SK-N-SH (cell line): ENCODE results near the gene PARP16. TPM values are rescaled to one million over a fixed set of nuclear protein-coding genes. Genes with fewer than 3 reads are reported as not detected.

ENCODE experiments used
- CTCF ChIA-PET: fragments of 300-600, 350-600 bp; formaldehyde crosslinking; extraction: SDS; loops from one replicate; lab custom pipeline; 2021; lab: Yijun Ruan, JAX
- POLR2A ChIA-PET: fragments of 350-600 bp; sonication (Branson Sonifier 250); formaldehyde crosslinking; extraction: SDS; loops from one replicate; lab custom pipeline; 2020; ENCODE audit warnings: antibody characterized with exemption, inconsistent platforms; lab: Yijun Ruan, JAX
- DNase-seq: peaks from one replicate; pipeline ENCODE4 v3.0.0; 2012
- H2AFZ ChIP-seq: fragments of 200-600 bp; sonication (generic); 2 replicates; pipeline ENCODE4 v1.8.1; 2016; ENCODE audit warnings: antibody characterized with exemption, mild to moderate bottlenecking, low read depth
- H3F3A ChIP-seq: fragments of 200-600 bp; sonication (generic); replicated peaks from 2 replicates; pipeline ENCODE3; 2016; ENCODE audit warnings: antibody characterized with exemption, mild to moderate bottlenecking; ENCODE audit not compliant: insufficient read depth
- H3K27ac ChIP-seq, 2 experiments: fragments of 200-500 bp in 1 of 2; fragments of 200-600 bp in 1 of 2; sonication (Bioruptor generic) in 1 of 2; sonication (generic), shearing (Covaris generic) in 1 of 2; 2 replicates each; pipeline versions ENCODE4 v1.5.1 to v1.6.1; 2014 to 2016; ENCODE audit warnings: low read depth in 2 of 2, inconsistent platforms in 1 of 2, low read length in 1 of 2, mild to moderate bottlenecking in 1 of 2, mixed read lengths in 1 of 2
- H3K27me3 ChIP-seq: fragments of 200-600 bp; sonication (generic), shearing (Covaris generic); 2 replicates; pipeline ENCODE4 v1.6.1; 2016; ENCODE audit warnings: mixed run types; ENCODE audit not compliant: insufficient read depth
- H3K36me3 ChIP-seq, 2 experiments: fragments of 200-500 bp in 1 of 2; fragments of 200-600 bp in 1 of 2; sonication (Bioruptor generic) in 1 of 2; sonication (generic) in 1 of 2; replicated peaks in 1 of 2; 2 replicates each; pipeline versions ENCODE3 to v1.5.1; 2014 to 2016; ENCODE audit warnings: low read length in 1 of 2, mild to moderate bottlenecking in 1 of 2; ENCODE audit not compliant: insufficient read depth in 2 of 2, control insufficient read depth in 1 of 2
- H3K4me1 ChIP-seq, 2 experiments: fragments of 200-500 bp in 1 of 2; fragments of 200-600 bp in 1 of 2; sonication (Bioruptor generic) in 1 of 2; sonication (generic), shearing (Covaris generic) in 1 of 2; 2 replicates each; pipeline versions ENCODE4 v1.5.1 to v1.6.1; 2014 to 2016; ENCODE audit warnings: low read depth in 1 of 2, low read length in 1 of 2, mixed run types in 1 of 2; ENCODE audit not compliant: insufficient read depth in 2 of 2, control insufficient read depth in 1 of 2
- H3K4me2 ChIP-seq: fragments of 200-600 bp; sonication (generic), shearing (Covaris generic); 2 replicates; pipeline ENCODE4 v1.6.1; 2017; ENCODE audit warnings: mixed run types
- H3K4me3 ChIP-seq, 2 experiments: fragments of 200-500 bp in 1 of 2; fragments of 200-600 bp in 1 of 2; sonication (Bioruptor generic) in 1 of 2; sonication (generic), shearing (Covaris generic) in 1 of 2; 2 replicates each; pipeline versions ENCODE4 v1.5.1 to v1.8.1; 2014 to 2016; ENCODE audit warnings: low read depth in 2 of 2, inconsistent platforms in 1 of 2, low read length in 1 of 2, mild to moderate bottlenecking in 1 of 2, mixed read lengths in 1 of 2, moderate library complexity in 1 of 2
- H3K79me2 ChIP-seq: fragments of 200-600 bp; sonication (generic); 2 replicates; pipeline ENCODE4 v1.8.1; 2017; ENCODE audit warnings: mild to moderate bottlenecking; ENCODE audit not compliant: insufficient read depth
- H3K9ac ChIP-seq: fragments of 200-600 bp; sonication (generic); 2 replicates; pipeline ENCODE4 v1.6.1; 2017; ENCODE audit warnings: mixed run types
- H3K9me2 ChIP-seq: fragments of 200-600 bp; sonication (generic); 2 replicates; pipeline ENCODE4 v1.6.1; 2017; ENCODE audit warnings: mixed run types
- H3K9me3 ChIP-seq: fragments of 200-600 bp; sonication (generic); 2 replicates; pipeline ENCODE4 v1.6.1; 2017; ENCODE audit warnings: mixed run types, mild to moderate bottlenecking, moderate library complexity
- H4K20me1 ChIP-seq: fragments of 200-600 bp; sonication (generic); 2 replicates; pipeline ENCODE4 v1.6.1; 2017; ENCODE audit warnings: mild to moderate bottlenecking, mixed run types; ENCODE audit not compliant: insufficient read depth
- ELF1 ChIP-seq: IDR thresholded peaks from 2 replicates; pipeline ENCODE4 v1.4.0; 2012
- FOSL2 ChIP-seq: IDR thresholded peaks from 2 replicates; pipeline ENCODE4 v1.4.0; 2012; ENCODE audit warnings: low read depth, mild to moderate bottlenecking, moderate library complexity, borderline replicate concordance
- FOXJ3 ChIP-seq: sonication (generic); formaldehyde crosslinking; IDR thresholded peaks from 2 replicates; pipeline ENCODE4 v1.5.1; 2020; ENCODE audit warnings: mild to moderate bottlenecking, missing genetic modification reagents
- FOXM1 ChIP-seq: IDR thresholded peaks from 2 replicates; pipeline ENCODE4 v1.4.0; 2012; ENCODE audit warnings: low read depth, mild to moderate bottlenecking
- GABPA ChIP-seq: IDR thresholded peaks from 2 replicates; pipeline ENCODE4 v1.4.0; 2012; ENCODE audit warnings: low read depth, mild to moderate bottlenecking
- GATA2 ChIP-seq: sonication (generic); formaldehyde crosslinking; IDR thresholded peaks from 2 replicates; pipeline ENCODE4 v1.5.0; 2020; ENCODE audit warnings: mild to moderate bottlenecking, missing genetic modification reagents
- JUND ChIP-seq: IDR thresholded peaks from 2 replicates; pipeline ENCODE4 v1.4.0; 2012
- MXI1 ChIP-seq: IDR thresholded peaks from 2 replicates; pipeline ENCODE4 v1.6.1; 2012; ENCODE audit warnings: mild to moderate bottlenecking, low read depth, low read length, improper control_type of control experiment
- NFIC ChIP-seq: IDR thresholded peaks from 2 replicates; pipeline ENCODE4 v1.4.0; 2012; ENCODE audit warnings: borderline replicate concordance
- NRF1 ChIP-seq: IDR thresholded peaks from 2 replicates; pipeline ENCODE4 v1.6.1; 2012; ENCODE audit warnings: low read depth, mild to moderate bottlenecking, low read length
- RCOR1 ChIP-seq: fragments of 150-350 bp; IDR thresholded peaks from 2 replicates; pipeline ENCODE4 v1.6.1; 2017; ENCODE audit warnings: antibody characterized with exemption, low read length
- RFX5 ChIP-seq: IDR thresholded peaks from 2 replicates; pipeline ENCODE4 v1.6.1; 2012; ENCODE audit warnings: mild to moderate bottlenecking, improper control_type of control experiment, low read length
- SIN3A ChIP-seq: IDR thresholded peaks from 2 replicates; pipeline ENCODE4 v1.6.1; 2012; ENCODE audit warnings: low read depth, mild to moderate bottlenecking, low read length, moderate library complexity, borderline replicate concordance
- TEAD4 ChIP-seq: IDR thresholded peaks from 2 replicates; pipeline ENCODE4 v1.4.0; 2012; ENCODE audit warnings: mild to moderate bottlenecking, borderline replicate concordance; ENCODE audit not compliant: insufficient read depth
- USF1 ChIP-seq: IDR thresholded peaks from 2 replicates; pipeline ENCODE4 v1.4.0; 2012; ENCODE audit warnings: low read depth, borderline replicate concordance
- WGBS: methylation state at CpG from one replicate; pipeline ENCODE4 v1.1.6; 2017; ENCODE audit warnings: low lambda C conversion rate; 5-methylcytosine and 5-hydroxymethylcytosine counted together
- polyA plus RNA-seq, 3 experiments: library from polyadenylated mRNA; depleted of rRNA; stranded (reverse); fragments of >200 nt; gene quantifications; 2 replicates each; pipeline ENCODE4 v1.2.3, GENCODE V29; 2012
- TF ChIP-seq, protein P1 (sequence below): IDR thresholded peaks from 2 replicates; pipeline ENCODE4 v1.6.1; 2012; ENCODE audit warnings: mild to moderate bottlenecking, low read depth, low read length, moderate library complexity

PARP16 gene
- polyA plus RNA-seq, 1 of the 3 experiments (the other 2 are of a cell fraction), result 6.3 TPM

DNA sequence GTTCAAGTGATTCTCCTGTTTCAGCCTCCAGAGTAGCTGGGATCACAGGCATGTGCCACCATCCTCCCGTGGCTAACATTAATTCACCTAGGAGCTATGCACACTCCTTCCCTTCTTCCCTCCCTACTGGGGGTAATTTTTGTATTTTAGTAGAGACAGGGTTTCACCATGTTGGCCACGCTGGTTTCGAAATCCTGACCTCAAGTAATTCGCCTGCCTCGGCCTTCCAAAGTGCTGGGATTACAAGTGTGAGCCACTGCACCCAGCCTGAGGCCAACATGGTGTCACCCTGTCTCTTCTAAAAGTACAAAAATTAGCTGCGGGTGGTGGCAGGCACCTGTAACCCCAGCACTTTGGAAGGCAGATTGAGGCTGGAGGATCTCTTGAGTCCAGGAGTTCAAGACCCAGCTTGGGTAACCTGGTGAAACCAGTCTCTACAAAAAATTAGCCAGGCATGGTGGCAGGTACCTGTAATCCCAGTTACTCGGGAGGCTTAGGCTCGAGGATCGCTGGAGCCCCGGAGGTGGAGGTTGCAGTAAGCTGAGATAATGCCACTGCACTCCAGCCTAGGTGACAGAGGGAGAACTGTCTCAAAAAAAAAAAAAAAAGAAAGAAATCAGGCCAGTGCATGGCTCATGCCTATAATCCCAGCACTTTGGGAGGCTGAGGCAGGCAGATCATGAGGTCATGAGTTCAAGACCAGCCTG, 23.9 kb upstream of the PARP16 start:
- Histone ChIP-seq H2AFZ (no peak overlapping the region), H3F3A (peaks cover 12% of the 10 kb centered on the region), H3K9ac (no peak overlapping the region), H4K20me1 (no peaks in the 10 kb centered on the region), H3K27ac (no peak overlapping the region), H3K79me2 (no peaks in the 10 kb centered on the region), H3K4me2 (no peak overlapping the region), H3K27me3 (no peaks in the 10 kb centered on the region; the same call in 1 of the 2 replicates), H3K9me2 (no peaks in the 10 kb centered on the region), H3K36me3 (no peaks in the 10 kb centered on the region), H3K9me3 (no peaks in the 10 kb centered on the region), H3K4me3 (no peak overlapping the region), H3K4me1 (peaks cover 0 to 8% of the 10 kb centered on the region in 2 experiments; a peak in 1 of 4 replicates)
- no peak for DNase-seq
- POLR2A ChIA-PET, result interaction anchor here (1.7 kb wide), 1 partner anchor 24 kb away, joined by 4 read pairs; the partner anchor contains the start of gene PARP16
- TF ChIP-seq TEAD4, result no peak
- TF ChIP-seq FOXM1, result no peak
- TF ChIP-seq RFX5, result no peak
- CTCF ChIA-PET, result interaction anchor here (1.0 to 1.8 kb wide), 4 partner anchors 8 to 90 kb away, joined by 3 to 6 read pairs (median 5); no protein-coding TSS in a partner anchor
- 84% methylated on average over 10 of the region's 10 CpGs for WGBS

GRCh38 chr15:65309882-65310418, 23.3 kb upstream of the PARP16 start:
- no peaks in the 10 kb centered on the region; the same call in 1 of the 2 replicates for H3K27me3 ChIP-seq
- WGBS, result 86% methylated on average over 12 of the region's 12 CpGs
- CTCF ChIA-PET, result interaction anchor here (1.0 to 1.8 kb wide), 5 partner anchors 9 to 91 kb away, joined by 3 to 6 read pairs (median 5); no protein-coding TSS in a partner anchor
- no peak overlapping the region for H3K9ac ChIP-seq
- H3K9me3 ChIP-seq, result no peaks in the 10 kb centered on the region
- no peaks in the 10 kb centered on the region for H3K79me2 ChIP-seq
- H3K4me3 ChIP-seq, result no peak overlapping the region
- no peak for DNase-seq
- no peaks in the 10 kb centered on the region for H3K9me2 ChIP-seq
- peaks cover 19% of the 10 kb centered on the region for H3F3A ChIP-seq
- no peak overlapping the region for H3K4me2 ChIP-seq
- H4K20me1 ChIP-seq, result peaks cover 4% of the 10 kb centered on the region; the same call in 1 of the 2 replicates
- H2AFZ ChIP-seq, result no peak overlapping the region
- no peak overlapping the region for H3K27ac ChIP-seq
- H3K4me1 ChIP-seq, result peaks cover 0 to 11% of the 10 kb centered on the region in 2 experiments; a peak in 1 of 4 replicates
- TF ChIP-seq SIN3A (no peak), NFIC (no peak), RCOR1 (no peak), JUND (no peak), GABPA (no peak)
- TF ChIP-seq, all 33 proteins: peak for 0
- no peaks in the 10 kb centered on the region for H3K36me3 ChIP-seq
- POLR2A ChIA-PET, result interaction anchor here (1.7 kb wide), 1 partner anchor 24 kb away, joined by 4 read pairs; the partner anchor contains the start of gene PARP16

DNA sequence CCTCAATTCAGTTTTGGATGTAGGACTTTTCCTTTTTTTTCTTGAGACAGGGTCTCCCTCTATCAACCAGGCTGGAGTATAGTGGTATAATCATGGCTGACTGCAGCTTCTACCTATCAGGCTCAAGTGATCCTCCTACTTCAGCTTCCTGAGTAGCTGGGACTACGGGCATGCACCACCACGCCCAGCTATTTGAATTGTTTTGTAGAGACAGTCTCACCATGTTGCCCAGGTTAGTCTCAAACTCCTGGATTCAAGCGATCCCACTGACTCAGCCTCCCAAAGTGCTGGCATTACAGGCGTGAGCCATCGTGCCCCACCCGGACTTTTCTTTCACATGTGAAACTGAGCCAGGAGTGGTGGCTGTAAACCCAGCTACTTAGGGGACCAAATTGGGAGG, 21.3 kb upstream of the PARP16 start:
- WGBS, result 82% methylated on average over 6 of the region's 6 CpGs
- H3K4me1 ChIP-seq, result peaks cover 8 to 18% of the 10 kb centered on the region in 2 experiments; a peak in 2 of 4 replicates
- H3K27me3 ChIP-seq, result no peaks in the 10 kb centered on the region; the same call in 1 of the 2 replicates
- H3K9me3 ChIP-seq, result no peaks in the 10 kb centered on the region
- no peaks in the 10 kb centered on the region for H3K36me3 ChIP-seq
- no peaks in the 10 kb centered on the region for H3K79me2 ChIP-seq
- no peaks in the 10 kb centered on the region for H3K9me2 ChIP-seq
- peaks cover 4% of the 10 kb centered on the region; the same call in 1 of the 2 replicates for H4K20me1 ChIP-seq
- no peak overlapping the region for H3K9ac ChIP-seq
- H3K4me2 ChIP-seq, result no peak overlapping the region
- H3K4me3 ChIP-seq, result no peak overlapping the region
- no peak overlapping the region for H3K27ac ChIP-seq
- ChIA-PET POLR2A (no interaction called here), CTCF (interaction anchor here (0.6 to 1.6 kb wide), 5 partner anchors 10 to 254 kb away, joined by 3 to 7 read pairs (median 4); no protein-coding TSS in a partner anchor)
- no peak for DNase-seq
- H2AFZ ChIP-seq, result no peak overlapping the region
- peaks cover 30% of the 10 kb centered on the region for H3F3A ChIP-seq
- TF ChIP-seq FOXJ3 (no peak), NRF1 (no peak), TEAD4 (no peak), FOSL2 (no peak), ELF1 (no peak), SIN3A (no peak), GATA2 (CRISPR knock-in tag) (no peak), MXI1 (no peak), USF1 (no peak)
- TF ChIP-seq, protein P1, sequence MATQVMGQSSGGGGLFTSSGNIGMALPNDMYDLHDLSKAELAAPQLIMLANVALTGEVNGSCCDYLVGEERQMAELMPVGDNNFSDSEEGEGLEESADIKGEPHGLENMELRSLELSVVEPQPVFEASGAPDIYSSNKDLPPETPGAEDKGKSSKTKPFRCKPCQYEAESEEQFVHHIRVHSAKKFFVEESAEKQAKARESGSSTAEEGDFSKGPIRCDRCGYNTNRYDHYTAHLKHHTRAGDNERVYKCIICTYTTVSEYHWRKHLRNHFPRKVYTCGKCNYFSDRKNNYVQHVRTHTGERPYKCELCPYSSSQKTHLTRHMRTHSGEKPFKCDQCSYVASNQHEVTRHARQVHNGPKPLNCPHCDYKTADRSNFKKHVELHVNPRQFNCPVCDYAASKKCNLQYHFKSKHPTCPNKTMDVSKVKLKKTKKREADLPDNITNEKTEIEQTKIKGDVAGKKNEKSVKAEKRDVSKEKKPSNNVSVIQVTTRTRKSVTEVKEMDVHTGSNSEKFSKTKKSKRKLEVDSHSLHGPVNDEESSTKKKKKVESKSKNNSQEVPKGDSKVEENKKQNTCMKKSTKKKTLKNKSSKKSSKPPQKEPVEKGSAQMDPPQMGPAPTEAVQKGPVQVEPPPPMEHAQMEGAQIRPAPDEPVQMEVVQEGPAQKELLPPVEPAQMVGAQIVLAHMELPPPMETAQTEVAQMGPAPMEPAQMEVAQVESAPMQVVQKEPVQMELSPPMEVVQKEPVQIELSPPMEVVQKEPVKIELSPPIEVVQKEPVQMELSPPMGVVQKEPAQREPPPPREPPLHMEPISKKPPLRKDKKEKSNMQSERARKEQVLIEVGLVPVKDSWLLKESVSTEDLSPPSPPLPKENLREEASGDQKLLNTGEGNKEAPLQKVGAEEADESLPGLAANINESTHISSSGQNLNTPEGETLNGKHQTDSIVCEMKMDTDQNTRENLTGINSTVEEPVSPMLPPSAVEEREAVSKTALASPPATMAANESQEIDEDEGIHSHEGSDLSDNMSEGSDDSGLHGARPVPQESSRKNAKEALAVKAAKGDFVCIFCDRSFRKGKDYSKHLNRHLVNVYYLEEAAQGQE, result no peak
